ENCODE data around the gene LMBRD2. TPM values are rescaled to one million over a fixed set of nuclear protein-coding genes. Genes with fewer than 3 reads are reported as not detected.

Gene LMBRD2
- total and polyA plus RNA-seq, 2 donors (not counting 3 experiments of a cell fraction or from before 2014, with no cell fraction given): 1.2 to 5.2 TPM

DNA sequence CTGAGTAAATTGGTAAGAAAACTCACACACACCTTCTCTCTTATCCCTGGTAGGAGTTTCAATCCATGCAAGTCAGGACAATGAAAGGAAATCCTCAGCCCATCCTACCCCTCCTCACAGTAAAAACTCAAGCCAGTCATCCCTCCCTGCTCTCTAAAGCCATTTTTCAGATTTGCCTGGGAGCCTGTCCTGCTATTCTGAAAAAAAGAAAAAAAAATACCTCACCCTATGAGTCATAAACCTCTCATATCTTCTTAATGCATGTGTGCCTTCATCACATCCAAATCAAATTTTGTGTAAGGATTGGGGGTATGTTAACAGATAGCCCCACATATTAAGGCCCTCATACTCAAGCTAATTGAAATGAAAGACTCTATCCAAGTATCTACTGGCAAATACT lies 99.1 kb downstream of the LMBRD2 start:
- CTCF ChIA-PET: no interaction called here
- Histone ChIP-seq H3K4me1 (ENCODE audit: control insufficient read depth, extremely low read depth, insufficient read depth, low read length) (no peaks in the 10 kb centered on the region), H3K79me2 (ENCODE audit: control insufficient read depth, insufficient read depth, low read length) (no peaks in the 10 kb centered on the region), H3K4me2 (ENCODE audit: insufficient read depth, low read length) (no peak overlapping the region), H3K27me3 (ENCODE audit: control insufficient read depth in 2 of 2, insufficient read depth in 2 of 2, low read length in 2 of 2) (no peaks in the 10 kb centered on the region), H3K27ac (ENCODE audit: insufficient read depth, low read depth, low read length) (no peak overlapping the region), H4K20me1 (replicated peaks; ENCODE audit: control insufficient read depth, extremely low read depth, insufficient read depth, low read length) (no peaks in the 10 kb centered on the region), H3K9me3 (replicated peaks; ENCODE audit: control insufficient read depth, insufficient read depth, low read length) (no peaks in the 10 kb centered on the region), H3K9ac (replicated peaks; ENCODE audit: extremely low read depth, insufficient read depth, low read length) (no peak overlapping the region), H3K36me3 (ENCODE audit: control insufficient read depth in 2 of 2, extremely low read depth in 1 of 2, insufficient read depth in 2 of 2, low read length in 2 of 2) (no peaks in the 10 kb centered on the region), H3K4me3 (replicated peaks in 1 of 3; ENCODE audit: insufficient read depth in 1 of 3, low read depth in 1 of 3, low read length in 3 of 3) (no peak overlapping the region), H3K9me1 (replicated peaks; ENCODE audit: control insufficient read depth, extremely low read depth, insufficient read depth, low read length) (no peaks in the 10 kb centered on the region), H2AFZ (ENCODE audit: low read depth, low read length) (no peak overlapping the region)
- POLR2A ChIA-PET: no interaction called here
- intact Hi-C loops (cut with micrococcal nuclease) (no loop called here), dilution Hi-C loops (cut with MboI; ENCODE audit: extremely low pct_ligation_motif_present, low sequenced_read_pairs) (no loop called here)
- no peak for FAIRE-seq
- DNase-seq (ENCODE audit: low read depth, low spot score): no peak
- TF ChIP-seq JUN (IDR thresholded peaks at IDR 0.05; ENCODE audit: borderline replicate concordance, insufficient read depth, insufficient read length, low read depth) (no peak), GATA2 (IDR thresholded peaks at IDR 0.05; ENCODE audit: insufficient read depth, insufficient read length, low read depth, low read length) (no peak), POLR2A (IDR thresholded peaks at IDR 0.05; ENCODE audit: low read depth, low read length) (no peak), POLR2AphosphoS5 (IDR thresholded peaks at IDR 0.05; ENCODE audit: insufficient read depth, low read depth, low read length) (no peak), FOS (IDR thresholded peaks at IDR 0.05; ENCODE audit: borderline replicate concordance, insufficient read depth, low read length) (no peak), EZH2 (IDR thresholded peaks at IDR 0.05; ENCODE audit: borderline replicate concordance, low read depth, low read length, severe bottlenecking) (no peak)
- TF ChIP-seq, protein P1, sequence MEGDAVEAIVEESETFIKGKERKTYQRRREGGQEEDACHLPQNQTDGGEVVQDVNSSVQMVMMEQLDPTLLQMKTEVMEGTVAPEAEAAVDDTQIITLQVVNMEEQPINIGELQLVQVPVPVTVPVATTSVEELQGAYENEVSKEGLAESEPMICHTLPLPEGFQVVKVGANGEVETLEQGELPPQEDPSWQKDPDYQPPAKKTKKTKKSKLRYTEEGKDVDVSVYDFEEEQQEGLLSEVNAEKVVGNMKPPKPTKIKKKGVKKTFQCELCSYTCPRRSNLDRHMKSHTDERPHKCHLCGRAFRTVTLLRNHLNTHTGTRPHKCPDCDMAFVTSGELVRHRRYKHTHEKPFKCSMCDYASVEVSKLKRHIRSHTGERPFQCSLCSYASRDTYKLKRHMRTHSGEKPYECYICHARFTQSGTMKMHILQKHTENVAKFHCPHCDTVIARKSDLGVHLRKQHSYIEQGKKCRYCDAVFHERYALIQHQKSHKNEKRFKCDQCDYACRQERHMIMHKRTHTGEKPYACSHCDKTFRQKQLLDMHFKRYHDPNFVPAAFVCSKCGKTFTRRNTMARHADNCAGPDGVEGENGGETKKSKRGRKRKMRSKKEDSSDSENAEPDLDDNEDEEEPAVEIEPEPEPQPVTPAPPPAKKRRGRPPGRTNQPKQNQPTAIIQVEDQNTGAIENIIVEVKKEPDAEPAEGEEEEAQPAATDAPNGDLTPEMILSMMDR (IDR thresholded peaks at IDR 0.05; ENCODE audit: extremely low read depth in 1 of 2, insufficient read depth in 1 of 2, low read depth in 1 of 2, low read length in 2 of 2): no peak
- TF ChIP-seq, protein P2, sequence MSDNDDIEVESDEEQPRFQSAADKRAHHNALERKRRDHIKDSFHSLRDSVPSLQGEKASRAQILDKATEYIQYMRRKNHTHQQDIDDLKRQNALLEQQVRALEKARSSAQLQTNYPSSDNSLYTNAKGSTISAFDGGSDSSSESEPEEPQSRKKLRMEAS (IDR thresholded peaks at IDR 0.05; ENCODE audit: insufficient read depth, insufficient read length): no peak
- BruUV-seq (replicated peaks): no TSS peak

Measured in endothelial cell of umbilical vein (primary cell).